CD4-positive, alpha-beta T cell treated with Interleukin-1 beta for 1 hour (primary cell): ENCODE data around the gene WRAP73.
"Not testable (repeated sequence)": the region's sequence is repeated elsewhere in the genome, so short reads cannot be mapped to it uniquely, and the experiment has no call there.

Experiments
- DNase-seq, 2 donors: peaks; one replicate each; pipeline ENCODE4 v3.0.0-alpha.2; 2020 to 2022

The WRAP73 gene

DNA sequence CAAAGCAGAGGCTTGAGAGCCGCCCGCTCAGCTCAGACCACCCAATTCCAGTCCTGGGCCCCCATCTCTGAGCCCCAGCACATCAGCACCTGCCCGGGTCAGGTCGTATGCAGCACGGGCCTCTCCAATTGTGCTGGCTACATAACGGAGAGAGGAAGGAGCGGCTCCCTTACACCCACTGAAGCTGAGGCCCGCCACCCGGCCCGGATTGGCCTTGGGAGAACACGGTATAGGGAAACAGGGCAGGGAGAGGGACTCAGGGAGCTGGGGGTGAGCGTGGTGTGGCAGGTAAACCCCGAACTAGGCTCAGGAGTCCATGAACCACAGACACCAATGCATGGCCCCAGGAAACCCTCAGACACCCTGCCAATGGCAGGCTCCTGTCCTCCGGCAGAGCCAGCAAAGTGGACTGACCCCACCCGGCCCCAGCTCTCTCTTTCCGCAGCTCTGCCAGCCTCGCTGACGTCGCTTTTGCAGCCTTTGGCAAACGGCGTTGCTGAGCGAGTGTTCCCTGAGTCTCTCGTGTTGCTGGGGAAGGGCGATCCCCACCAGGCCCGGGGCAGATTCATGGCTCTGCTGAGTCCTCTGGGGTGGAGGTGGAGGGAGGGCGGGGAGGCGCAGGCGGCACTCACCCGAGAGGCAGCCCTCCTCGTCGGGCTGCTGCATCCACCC lies 55.1 kb downstream of the WRAP73 start:
- no peak for DNase-seq

DNA sequence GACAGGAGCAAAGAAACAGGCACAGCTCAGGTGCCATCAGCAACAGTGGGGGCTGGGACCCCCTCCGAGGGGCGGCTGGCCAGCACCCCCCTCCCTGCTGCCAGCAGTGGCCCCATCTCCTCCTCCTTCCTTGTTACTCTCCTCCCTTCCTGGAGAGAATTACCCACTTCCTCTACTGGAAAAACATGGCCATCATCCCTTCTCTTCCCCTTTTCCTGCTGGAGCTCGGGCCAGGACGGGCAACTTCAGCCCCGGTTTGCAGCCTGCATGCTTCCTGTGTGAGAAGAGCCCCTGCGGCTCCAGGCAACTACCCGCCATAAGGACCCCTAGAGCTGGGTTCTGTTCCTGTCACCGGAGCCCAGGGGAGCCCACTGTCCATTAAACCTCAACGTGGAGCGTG lies 56.2 kb downstream of the WRAP73 start:
- DNase-seq = no peak

DNA sequence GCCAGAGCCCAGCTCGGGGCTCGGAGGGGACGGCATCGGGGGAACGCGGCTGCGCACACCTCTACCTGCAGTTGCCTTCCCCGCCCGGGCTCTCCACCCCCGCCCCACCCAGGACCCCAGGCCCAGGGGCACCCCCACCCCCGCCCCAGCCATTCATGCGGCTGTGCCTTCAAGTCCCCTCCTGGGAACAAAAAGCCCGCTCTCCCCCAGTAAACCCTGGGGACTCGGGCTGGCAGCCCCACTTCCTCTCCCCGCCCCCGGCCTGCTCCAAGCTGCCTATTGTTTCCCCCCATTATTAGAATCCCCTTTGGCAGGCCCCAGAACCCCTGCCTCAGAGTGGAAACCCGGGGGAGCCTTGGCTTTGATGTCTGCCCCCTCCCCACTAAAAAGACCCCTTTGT lies 56.6 kb downstream of the WRAP73 start:
- no peak for DNase-seq

DNA sequence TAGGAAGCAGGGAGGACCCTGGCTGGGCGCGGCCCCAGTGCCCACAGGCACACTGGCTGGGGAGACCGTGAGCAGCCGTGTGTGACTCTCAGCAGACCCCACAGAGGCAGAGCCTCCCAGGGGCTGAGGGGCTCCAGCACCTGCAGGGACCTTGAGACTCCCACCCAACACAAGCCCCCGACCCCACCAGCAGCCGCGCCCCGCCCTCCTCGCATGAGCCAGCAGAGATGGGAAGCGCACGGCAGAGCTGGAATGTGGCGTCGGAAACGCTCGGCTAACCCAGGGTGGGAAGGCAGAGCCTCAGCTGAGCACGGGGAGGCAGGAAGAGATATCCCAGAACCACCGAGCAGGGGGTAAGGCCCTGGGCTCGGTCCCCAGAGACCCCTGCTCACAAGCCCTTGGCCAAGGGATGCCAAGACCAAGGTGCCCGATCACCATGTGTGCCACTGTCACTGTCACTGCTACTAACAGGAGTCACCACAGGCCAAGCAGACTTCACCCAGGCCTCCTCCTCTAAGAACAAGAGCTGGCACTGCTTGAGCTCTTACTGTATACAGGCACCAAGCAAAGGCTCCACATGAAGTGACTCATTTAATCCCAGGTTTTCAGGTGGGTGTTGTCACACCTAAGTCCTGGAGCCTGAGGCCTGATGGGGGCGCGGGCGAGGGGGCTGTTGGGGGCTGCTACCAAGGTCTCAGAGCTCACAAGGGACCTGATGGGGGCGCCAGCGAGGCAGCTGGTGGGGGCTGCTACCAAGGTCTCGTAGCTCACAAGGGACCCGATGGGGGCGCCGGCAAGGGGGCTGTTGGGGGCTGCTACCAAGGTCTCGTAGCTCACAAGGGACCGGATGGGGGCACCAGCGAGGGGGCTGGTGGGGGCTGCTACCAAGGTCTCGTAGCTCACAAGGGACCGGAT lies 58.7 kb downstream of the WRAP73 start:
- DNase-seq = no peak

DNA sequence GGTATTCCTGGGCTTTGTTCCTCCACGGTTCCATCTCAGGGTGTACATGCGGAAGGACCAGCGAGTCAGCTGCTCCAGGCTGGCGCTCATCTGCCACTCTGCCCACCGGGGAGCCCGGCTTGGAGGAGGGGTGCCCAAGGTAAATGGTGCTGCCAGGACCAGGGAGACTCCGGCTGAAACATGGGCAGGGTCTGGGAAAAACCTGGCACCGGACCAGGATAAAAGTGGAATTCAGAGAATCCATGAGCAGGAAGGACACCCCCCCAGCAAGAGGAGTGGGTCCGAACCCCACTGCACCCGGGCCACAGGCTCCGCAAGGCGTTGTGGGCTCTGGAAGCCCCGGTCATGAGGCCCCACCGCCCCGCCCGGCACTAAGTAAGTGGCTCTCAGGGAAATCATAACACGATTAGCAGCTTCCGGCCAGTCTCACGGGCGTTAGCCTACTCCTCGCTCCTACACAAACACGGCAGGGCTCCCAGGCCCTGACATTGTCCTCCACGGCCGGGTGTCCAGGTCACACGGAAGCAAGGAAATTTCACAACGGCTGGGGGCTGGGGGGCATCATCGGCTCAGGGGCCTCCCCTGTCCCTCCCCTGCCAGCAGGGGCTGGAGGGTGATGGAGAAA lies 59.7 kb downstream of the WRAP73 start:
- no peak for DNase-seq

DNA sequence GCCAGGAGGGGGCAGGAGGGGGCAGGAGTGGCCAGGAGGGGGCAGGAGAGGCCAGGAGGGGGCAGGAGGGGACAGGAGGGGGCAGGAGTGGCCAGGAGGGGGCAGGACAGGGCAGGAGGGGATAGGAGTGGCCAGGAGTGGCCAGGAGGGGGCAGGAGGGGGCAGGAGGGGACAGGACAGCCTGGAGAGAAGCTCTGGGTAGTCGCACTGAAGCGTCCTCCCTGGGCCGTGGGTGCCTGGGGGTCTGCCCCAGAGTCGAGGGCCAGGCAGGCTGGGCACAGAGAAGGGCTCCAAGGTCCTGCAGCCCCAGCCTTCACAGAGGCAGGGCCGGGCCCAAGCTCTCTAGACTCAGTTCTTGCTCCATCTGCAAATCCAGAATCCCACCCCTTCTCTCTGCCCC lies 61.5 kb downstream of the WRAP73 start:
- DNase-seq = no peak

DNA sequence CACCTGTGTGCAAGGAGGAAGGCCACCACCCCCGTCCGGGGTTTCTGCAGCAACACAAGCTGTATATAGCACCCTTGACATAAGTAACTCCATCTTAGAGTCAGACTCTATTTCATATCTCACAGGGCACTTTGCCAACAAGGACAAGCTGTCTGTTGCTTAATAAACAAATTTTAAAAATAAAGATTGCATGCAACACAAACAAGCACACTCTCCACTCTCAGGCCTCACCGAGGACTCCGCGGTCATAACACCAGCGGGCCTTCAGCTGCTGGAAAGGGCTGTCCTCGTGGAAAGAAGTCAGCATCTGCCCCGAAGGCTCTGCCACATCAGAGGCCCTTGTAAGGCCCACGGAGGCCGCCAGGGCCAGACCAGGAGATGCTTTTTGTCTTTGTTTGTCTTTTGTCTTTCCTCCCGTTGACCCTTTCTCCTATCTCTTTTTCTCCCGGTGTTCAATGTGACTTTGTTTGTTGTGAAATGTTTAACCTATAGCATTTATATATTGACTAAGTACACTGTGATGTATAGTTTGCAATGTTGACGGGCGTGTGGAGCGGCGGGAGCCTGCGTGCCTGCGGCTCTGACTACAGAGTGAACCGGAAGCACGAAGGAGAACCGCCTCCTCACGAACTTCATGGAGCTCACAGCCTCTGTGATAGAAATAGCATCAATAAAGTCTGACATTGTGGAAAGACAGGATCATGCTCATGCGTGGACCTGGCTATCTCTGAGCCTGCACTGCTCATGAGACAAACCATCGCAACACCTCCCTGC lies 62.7 kb downstream of the WRAP73 start:
- no peak for DNase-seq

DNA sequence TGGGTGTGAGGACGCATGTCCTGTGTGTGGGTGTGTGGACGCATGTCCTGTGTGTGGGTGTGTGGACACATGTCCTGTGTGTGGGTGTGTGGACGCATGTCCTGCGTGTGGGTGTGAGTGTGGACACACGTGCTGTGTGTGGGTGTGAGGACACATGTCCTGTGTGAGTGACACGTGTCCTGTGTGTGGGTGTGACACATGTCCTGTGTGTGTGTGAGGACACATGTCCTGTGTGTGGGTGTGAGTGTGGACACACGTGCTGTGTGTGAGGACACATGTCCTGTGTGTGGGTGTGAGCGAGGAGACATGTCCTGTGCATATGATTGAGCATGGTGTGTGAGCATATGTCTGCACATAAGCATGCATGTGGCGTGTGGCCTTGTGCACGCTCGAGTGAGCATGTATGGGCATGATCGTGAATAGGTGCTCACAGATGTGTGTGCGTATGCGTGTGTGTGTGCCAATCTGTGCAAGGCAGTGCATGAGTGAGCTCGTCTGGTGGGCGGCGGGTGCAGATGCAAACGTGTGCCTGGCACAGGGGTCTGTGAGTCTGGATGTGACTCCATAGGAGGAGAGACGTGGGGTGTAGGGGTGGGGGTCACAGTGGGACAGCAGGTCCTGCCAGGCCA lies 63.8 kb downstream of the WRAP73 start:
- DNase-seq = no peak

DNA sequence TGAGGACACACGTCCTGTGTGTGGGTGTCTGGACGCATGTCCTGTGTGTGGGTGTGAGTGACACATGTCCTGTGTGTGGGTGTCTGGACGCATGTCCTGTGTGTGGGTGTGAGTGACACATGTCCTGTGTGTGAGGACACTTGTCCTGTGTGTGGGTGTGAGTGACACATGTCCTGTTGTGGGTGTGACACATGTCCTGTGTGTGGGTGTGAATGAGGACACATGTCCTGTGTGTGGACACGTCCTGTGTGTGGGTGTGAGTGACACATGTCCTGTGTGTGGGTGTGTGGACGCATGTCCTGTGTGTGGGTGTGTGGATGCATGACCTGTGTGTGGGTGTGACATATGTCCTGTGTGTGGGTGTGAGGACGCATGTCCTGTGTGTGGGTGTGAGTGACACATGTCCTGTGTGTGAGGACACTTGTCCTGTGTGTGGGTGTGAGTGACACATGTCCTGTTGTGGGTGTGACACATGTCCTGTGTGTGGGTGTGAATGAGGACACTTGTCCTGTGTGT lies 64.5 kb downstream of the WRAP73 start:
- DNase-seq = not testable (repeated sequence)

DNA sequence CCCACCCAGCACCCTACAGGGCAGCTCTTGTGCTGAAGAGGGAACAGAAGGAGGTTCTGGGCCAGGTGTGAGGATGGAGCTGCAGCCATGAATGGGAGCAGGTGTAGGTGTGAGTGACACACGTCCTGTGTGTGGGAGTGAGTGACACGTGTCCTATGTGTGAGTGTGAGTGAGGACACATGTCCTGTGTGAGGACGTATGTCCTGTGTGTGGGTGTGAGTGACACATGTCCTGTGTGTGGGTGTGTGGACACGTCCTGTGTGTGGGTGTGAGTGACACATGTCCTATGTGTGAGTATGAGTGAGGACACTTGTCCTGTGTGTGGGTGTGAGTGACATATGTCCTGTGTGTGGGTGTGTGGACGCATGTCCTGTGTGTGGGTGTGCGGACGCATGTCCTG lies 65.0 kb downstream of the WRAP73 start:
- DNase-seq = no peak

DNA sequence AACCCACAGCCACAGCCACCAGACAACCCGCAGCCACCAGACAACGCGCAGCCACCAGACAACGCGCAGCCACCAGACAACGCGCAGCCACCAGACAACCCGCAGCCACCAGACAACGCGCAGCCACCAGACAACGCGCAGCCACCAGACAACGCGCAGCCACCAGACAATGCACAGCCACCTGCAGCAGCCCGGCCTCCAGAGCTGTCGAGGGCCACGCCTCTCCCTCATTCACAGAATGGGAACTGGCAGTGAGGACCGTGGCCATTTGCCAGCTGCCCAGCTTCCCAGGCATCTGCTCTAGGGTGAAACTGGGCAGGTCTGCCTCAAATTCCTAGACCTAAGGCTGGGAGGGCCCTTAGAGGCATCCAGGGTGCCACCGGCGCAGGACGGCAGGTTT lies 66.2 kb downstream of the WRAP73 start:
- DNase-seq = not testable (repeated sequence)

DNA sequence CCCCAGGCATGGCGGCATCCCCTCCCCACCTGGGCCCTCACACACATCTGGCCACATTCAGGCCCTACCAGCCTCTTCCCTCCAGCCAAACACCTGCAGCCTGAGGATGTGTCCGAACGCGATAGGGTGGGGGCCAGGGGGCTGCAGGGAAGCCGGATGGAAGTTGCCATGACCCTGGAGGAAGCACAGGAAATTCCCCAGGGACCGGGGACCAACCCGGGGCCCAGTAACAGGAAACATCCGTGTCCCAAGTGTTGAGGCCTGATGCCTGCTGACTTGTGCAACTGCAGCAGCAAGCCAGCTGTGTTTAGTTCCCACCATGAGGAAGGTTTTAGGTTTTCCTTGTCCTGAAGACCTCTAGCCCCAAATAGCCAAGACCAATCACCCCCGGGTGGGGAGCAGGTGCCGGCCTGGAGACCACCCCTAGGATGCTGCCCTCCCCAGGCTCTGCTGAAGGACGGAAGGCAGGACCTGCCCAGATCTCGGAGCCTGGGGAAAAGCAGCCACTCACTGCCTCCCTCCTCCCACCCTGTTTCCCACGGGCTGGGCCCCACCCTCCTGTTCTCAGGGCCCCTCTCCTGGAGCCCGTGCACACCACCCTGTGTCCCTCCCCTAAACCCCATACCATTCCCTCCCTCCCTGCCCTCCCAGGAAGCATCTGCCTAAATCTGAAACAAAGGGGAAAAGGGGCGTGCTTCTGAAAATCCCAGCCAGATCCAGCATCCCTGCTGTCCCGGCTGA lies 68.4 kb downstream of the WRAP73 start:
- DNase-seq = no peak
